GM13976 (cell line): ENCODE results near the gene AFF2.

Experiments used
- DNase-seq: peaks from one replicate; pipeline ENCODE4 v3.0.0; 2012; ENCODE audit warnings: low spot score
- in situ Hi-C: fragments of 300-500 bp; cut with MboI; formaldehyde crosslinking; loops from one replicate; pipeline ENCODE4 v1.12.0; 2022; ENCODE audit warnings: low sequenced_read_pairs, mixed read lengths, inconsistent platforms; ENCODE audit not compliant: unreplicated experiment
- TF ChIP-seq, protein P1 (sequence below): IDR thresholded peaks from 2 replicates; pipeline ENCODE4 v1.5.1; 2012; ENCODE audit warnings: borderline replicate concordance, mild to moderate bottlenecking; ENCODE audit not compliant: insufficient read depth; ENCODE audit errors: extremely low read depth, missing control alignments, control extremely low read depth

AFF2 gene

GRCh38 chrX:148715361-148715760, 214.9 kb downstream of the AFF2 start:
- DNase-seq, result no peak
- in situ Hi-C loops, result no loop called here
- TF ChIP-seq, protein P1, sequence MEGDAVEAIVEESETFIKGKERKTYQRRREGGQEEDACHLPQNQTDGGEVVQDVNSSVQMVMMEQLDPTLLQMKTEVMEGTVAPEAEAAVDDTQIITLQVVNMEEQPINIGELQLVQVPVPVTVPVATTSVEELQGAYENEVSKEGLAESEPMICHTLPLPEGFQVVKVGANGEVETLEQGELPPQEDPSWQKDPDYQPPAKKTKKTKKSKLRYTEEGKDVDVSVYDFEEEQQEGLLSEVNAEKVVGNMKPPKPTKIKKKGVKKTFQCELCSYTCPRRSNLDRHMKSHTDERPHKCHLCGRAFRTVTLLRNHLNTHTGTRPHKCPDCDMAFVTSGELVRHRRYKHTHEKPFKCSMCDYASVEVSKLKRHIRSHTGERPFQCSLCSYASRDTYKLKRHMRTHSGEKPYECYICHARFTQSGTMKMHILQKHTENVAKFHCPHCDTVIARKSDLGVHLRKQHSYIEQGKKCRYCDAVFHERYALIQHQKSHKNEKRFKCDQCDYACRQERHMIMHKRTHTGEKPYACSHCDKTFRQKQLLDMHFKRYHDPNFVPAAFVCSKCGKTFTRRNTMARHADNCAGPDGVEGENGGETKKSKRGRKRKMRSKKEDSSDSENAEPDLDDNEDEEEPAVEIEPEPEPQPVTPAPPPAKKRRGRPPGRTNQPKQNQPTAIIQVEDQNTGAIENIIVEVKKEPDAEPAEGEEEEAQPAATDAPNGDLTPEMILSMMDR, result no peak

DNA sequence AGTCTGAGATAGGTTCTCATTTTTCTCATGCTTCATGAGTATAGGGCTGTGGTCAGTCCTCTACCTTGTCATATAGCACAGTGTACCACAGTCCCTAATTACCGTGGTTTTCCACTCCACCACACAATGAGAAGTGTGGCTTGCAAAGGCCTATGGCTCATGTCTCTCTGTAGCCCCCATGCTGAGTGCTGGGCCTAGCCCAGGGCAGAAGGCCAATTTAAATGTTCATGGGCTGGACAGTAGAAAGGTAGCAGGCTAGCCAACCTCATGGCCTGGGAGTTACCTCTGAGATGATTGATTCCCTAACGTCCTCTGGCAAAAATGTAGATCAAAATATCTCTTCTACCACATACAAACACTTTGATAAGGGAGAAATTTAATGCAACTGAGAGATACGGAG, 222.5 kb downstream of the AFF2 start:
- TF ChIP-seq, protein P1, result no peak
- no peak for DNase-seq
- in situ Hi-C loops, result no loop called here

DNA sequence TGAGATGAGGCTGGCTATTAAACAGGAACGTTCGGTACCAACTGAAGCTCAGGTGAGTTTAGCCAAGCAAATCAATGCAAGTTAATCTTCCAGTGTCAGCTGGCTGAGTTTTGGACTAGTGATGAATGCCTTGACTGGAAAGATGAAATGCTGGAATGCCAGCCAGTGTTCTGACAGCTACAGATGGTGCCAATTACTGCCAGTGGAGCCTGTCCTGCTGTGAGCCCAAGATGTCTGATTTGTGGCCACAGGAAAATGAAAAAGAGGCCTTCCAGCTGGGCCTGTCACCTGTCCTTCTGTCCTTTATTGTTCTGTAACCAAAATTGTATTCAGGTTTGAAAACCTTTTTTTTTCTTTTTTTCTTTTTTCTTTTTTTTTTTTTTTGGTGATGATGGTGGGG, 223.1 kb downstream of the AFF2 start:
- TF ChIP-seq, protein P1, result no peak
- in situ Hi-C loops, result no loop called here
- DNase-seq, result no peak

GRCh38 chrX:148728901-148729300, 228.5 kb downstream of the AFF2 start:
- no peak for DNase-seq
- TF ChIP-seq, protein P1, result no peak
- in situ Hi-C loops, result no loop called here

GRCh38 chrX:148732743-148733142, 232.3 kb downstream of the AFF2 start:
- DNase-seq, result no peak
- in situ Hi-C loops, result no loop called here
- TF ChIP-seq, protein P1, result no peak

DNA sequence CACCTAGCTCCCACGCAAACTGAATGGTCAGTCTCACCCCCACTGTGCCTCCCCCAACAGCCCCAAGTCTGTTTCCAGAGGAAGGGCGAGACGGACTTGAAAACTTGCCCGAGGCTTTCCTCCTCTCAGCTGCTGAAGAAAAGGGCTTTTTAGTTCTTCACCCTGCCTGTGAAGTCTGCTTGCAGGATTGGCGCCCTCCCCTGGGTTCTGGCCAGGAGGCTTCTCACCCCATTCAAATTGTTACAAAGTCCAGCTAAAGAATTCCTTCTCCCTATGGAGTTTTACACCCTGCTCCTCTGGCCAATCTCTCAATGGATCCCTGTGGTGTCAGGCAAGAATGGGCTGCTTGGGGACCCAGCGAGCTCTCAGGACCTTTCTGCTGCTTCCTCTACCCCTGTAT, 241.0 kb downstream of the AFF2 start:
- TF ChIP-seq, protein P1, result no peak
- no peak for DNase-seq
- in situ Hi-C loops, result no loop called here

- in situ Hi-C loops, result no loop called here
- TF ChIP-seq, protein P1, result no peak
- no peak for DNase-seq
These were observed 254.7 kb downstream of the AFF2 start for GRCh38 chrX:148755111-148755510.
